ENCODE results near the gene SLC12A3. TPM values are rescaled to one million over a fixed set of nuclear protein-coding genes. Genes with fewer than 3 reads are reported as not detected.
"Not testable (repeated sequence)": the region's sequence is repeated elsewhere in the genome, so short reads cannot be mapped to it uniquely, and the experiment has no call there.

The SLC12A3 gene
- total RNA-seq, 3 donors from 2014 or later = not detected

- ATAC-seq (peak; percentile 64), DNase-seq (peak; percentile 76 to 86 (median 83))
- peak overlapping the region; percentile 100 for H3K4me3 ChIP-seq
- intact Hi-C loops (cut with DNase I, micrococcal nuclease) = no loop called here
- peaks cover 7% of the 10 kb centered on the region for H3K36me3 ChIP-seq (ENCODE audit: low read depth)
- H3K9me3 ChIP-seq = no peaks in the 10 kb centered on the region
- H3K4me1 ChIP-seq (ENCODE audit: low read depth) = peaks cover 20% of the 10 kb centered on the region
- no peak for TF ChIP-seq CTCF (IDR thresholded peaks at IDR 0.05)
These were observed 66.4 kb downstream of the SLC12A3 start for GRCh38 chr16:56931271-56931891.

- Histone ChIP-seq H3K4me1 (ENCODE audit: low read depth) (peaks cover 20% of the 10 kb centered on the region), H3K36me3 (ENCODE audit: low read depth) (peaks cover 14% of the 10 kb centered on the region), H3K9me3 (no peaks in the 10 kb centered on the region), H3K4me3 (peak within 1 kb of the TSS; percentile 100)
- no peak for TF ChIP-seq CTCF (IDR thresholded peaks at IDR 0.05)
- DNase-seq (peak; percentile 97 to 100 (median 99)), ATAC-seq (peak; percentile 92)
- intact Hi-C loops (cut with DNase I, micrococcal nuclease) = no loop called here
These were observed 67.1 kb downstream of the SLC12A3 start, which contains the start of gene HERPUD1 for GRCh38 chr16:56931892-56932720. Gene HERPUD1, plus strand, starts transcription at chr16:56932142. Its CDS starts 103 bp downstream, at chr16:56932245.

DNA sequence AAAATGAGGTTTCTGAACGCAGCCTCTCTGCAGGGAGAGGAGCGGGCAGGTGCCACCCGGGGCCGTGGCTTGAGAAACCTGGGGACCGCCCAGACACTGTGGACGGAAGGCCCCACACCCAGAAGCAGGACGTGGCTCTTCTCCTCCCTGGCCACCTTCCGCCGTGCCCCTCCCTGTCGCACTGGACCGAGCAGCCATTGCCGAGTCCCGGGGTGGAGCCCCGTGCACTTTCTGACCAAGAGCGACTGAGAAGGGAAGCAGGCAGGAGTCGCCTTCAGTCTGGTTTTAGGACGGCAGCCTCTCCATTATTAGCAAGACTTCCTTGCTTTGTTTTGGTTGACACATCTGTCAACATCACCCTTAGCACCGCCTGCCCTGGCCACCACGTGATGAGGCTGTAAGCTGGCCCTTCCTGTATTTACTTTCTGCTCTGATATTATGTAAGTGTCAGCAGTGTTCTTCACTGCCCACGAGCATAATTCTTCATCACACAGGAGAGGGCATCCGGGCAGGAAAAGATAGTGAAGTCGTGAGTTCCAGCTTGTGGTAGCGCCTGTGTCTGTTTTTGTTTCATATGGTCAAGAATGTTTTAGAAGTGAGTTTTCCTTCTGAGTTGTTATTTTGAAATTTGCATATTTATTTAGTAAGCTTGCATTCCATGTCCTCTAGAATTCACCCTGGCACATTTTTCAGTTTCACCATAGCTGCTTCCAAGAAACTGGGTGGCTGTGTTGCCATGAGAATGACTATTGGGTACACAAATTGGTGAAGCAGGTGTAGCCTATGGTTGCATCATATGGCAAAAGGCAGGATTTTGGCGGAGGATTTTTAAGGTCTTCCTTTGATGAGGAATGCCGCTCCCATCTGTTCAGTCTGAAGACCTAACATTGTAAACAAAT is 68.0 kb downstream of the SLC12A3 start:
- DNase-seq = peak; percentile 84 to 87 (median 86)
- no peak for TF ChIP-seq CTCF (IDR thresholded peaks at IDR 0.05)

GRCh38 chr16:56933828-56934598 is 69.0 kb downstream of the SLC12A3 start:
- Histone ChIP-seq H3K4me3 (peak overlapping the region; percentile 100), H3K36me3 (ENCODE audit: low read depth) (peaks cover 29% of the 10 kb centered on the region)

More for the DNA sequence above, 68.0 kb downstream of the SLC12A3 start:
- intact Hi-C loops (cut with DNase I, micrococcal nuclease) = no loop called here
- peak; percentile 63 for ATAC-seq
- Histone ChIP-seq H3K4me3 (peak overlapping the region; percentile 100), H3K9me3 (no peaks in the 10 kb centered on the region), H3K36me3 (ENCODE audit: low read depth) (peaks cover 20% of the 10 kb centered on the region), H3K4me1 (ENCODE audit: low read depth) (peaks cover 20% of the 10 kb centered on the region)

GRCh38 chr16:56934599-56935145 is 69.7 kb downstream of the SLC12A3 start:
- H3K9me3 ChIP-seq; intact Hi-C loops (cut with DNase I, micrococcal nuclease); DNase-seq; ATAC-seq; H3K4me3 ChIP-seq: not testable (repeated sequence)
- Histone ChIP-seq H3K36me3 (ENCODE audit: low read depth) (peaks cover 31% of the 10 kb centered on the region), H3K4me1 (ENCODE audit: low read depth) (peaks cover 22% of the 10 kb centered on the region)

More at GRCh38 chr16:56933828-56934598, 69.0 kb downstream of the SLC12A3 start:
- TF ChIP-seq CTCF (IDR thresholded peaks at IDR 0.05) = no peak
- Histone ChIP-seq H3K4me1 (ENCODE audit: low read depth) (peaks cover 22% of the 10 kb centered on the region), H3K9me3 (no peaks in the 10 kb centered on the region)
- intact Hi-C loops (cut with DNase I, micrococcal nuclease) = no loop called here
- ATAC-seq (no peak), DNase-seq (no peak)
